ENCODE results near the gene MAML3. TPM values are rescaled to one million over a fixed set of nuclear protein-coding genes. Genes with fewer than 3 reads are reported as not detected.

Gene MAML3
- total RNA-seq, 2 donors from 2014 or later, result 29.2 to 32.2 TPM

- no peak for DNase-seq
- Mint-ChIP-seq H3K27ac (no peak overlapping the region), H3K36me3 (ENCODE audit: low read depth) (no peaks in the 10 kb centered on the region), H3K27me3 (ENCODE audit: insufficient read depth) (no peaks in the 10 kb centered on the region), H3K9me3 (no peaks in the 10 kb centered on the region), H3K4me1 (peaks cover 16% of the 10 kb centered on the region), H3K4me3 (no peak overlapping the region)
- H3K36me3 ChIP-seq (ENCODE audit: control insufficient read depth, insufficient read depth, low read length), result peaks cover 19% of the 10 kb centered on the region
- no peaks in the 10 kb centered on the region for H3K4me1 ChIP-seq (ENCODE audit: control insufficient read depth, insufficient read depth, low read length)
- H3K9me3 ChIP-seq (ENCODE audit: control insufficient read depth, low read length), result no peaks in the 10 kb centered on the region
- no peak overlapping the region for H3K27ac ChIP-seq (ENCODE audit: low read depth, low read length)
- no peak overlapping the region for H3K4me3 ChIP-seq (ENCODE audit: low read length)
- WGBS, 2 experiments (ENCODE audit: insufficient coverage in 1 of 2, insufficient read length in 1 of 2), result 92 to 94% methylated on average over 2 of the region's 2 CpGs
- no peak for TF ChIP-seq CTCF (conservative IDR thresholded peaks at IDR 0.05)
- no peak overlapping the region for H3K9ac ChIP-seq (ENCODE audit: extremely low read depth, low read length, poor library complexity, severe bottlenecking)
- no peaks in the 10 kb centered on the region for H3K27me3 ChIP-seq (ENCODE audit: control insufficient read depth, insufficient read depth, low read length, poor library complexity, severe bottlenecking)
These were observed 40.3 kb downstream of the MAML3 start for GRCh38 chr4:140113653-140114052.

GRCh38 chr4:140112576-140112975 is 41.4 kb downstream of the MAML3 start:
- Histone ChIP-seq H3K27ac (ENCODE audit: low read depth, low read length) (no peak overlapping the region), H3K36me3 (ENCODE audit: control insufficient read depth, insufficient read depth, low read length) (peaks cover 19% of the 10 kb centered on the region), H3K9me3 (ENCODE audit: control insufficient read depth, low read length) (no peaks in the 10 kb centered on the region), H3K4me3 (ENCODE audit: low read length) (no peak overlapping the region), H3K9ac (ENCODE audit: extremely low read depth, low read length, poor library complexity, severe bottlenecking) (no peak overlapping the region), H3K27me3 (ENCODE audit: control insufficient read depth, insufficient read depth, low read length, poor library complexity, severe bottlenecking) (no peaks in the 10 kb centered on the region), H3K4me1 (ENCODE audit: control insufficient read depth, insufficient read depth, low read length) (no peaks in the 10 kb centered on the region)
- no peak for DNase-seq
- no peak for TF ChIP-seq CTCF (conservative IDR thresholded peaks at IDR 0.05)
- H3K36me3 Mint-ChIP-seq (ENCODE audit: low read depth), result no peaks in the 10 kb centered on the region
- H3K9me3 Mint-ChIP-seq, result no peaks in the 10 kb centered on the region
- WGBS, 2 experiments (ENCODE audit: insufficient coverage in 1 of 2, insufficient read length in 1 of 2), result 100% methylated on average over 1 of the region's 2 CpGs; no CpG with 5 or more reads in 1 of the 2 experiments
- H3K27me3 Mint-ChIP-seq (ENCODE audit: insufficient read depth), result no peaks in the 10 kb centered on the region
- no peak overlapping the region for H3K27ac Mint-ChIP-seq
- H3K4me3 Mint-ChIP-seq, result no peak overlapping the region
- peaks cover 26% of the 10 kb centered on the region for H3K4me1 Mint-ChIP-seq

- Mint-ChIP-seq H3K36me3 (ENCODE audit: low read depth) (no peaks in the 10 kb centered on the region), H3K4me1 (peaks cover 29% of the 10 kb centered on the region), H3K4me3 (no peak overlapping the region), H3K27me3 (ENCODE audit: insufficient read depth) (no peaks in the 10 kb centered on the region), H3K27ac (no peak overlapping the region), H3K9me3 (no peaks in the 10 kb centered on the region)
- Histone ChIP-seq H3K4me1 (ENCODE audit: control insufficient read depth, insufficient read depth, low read length) (no peaks in the 10 kb centered on the region), H3K27ac (ENCODE audit: low read depth, low read length) (no peak overlapping the region), H3K4me3 (ENCODE audit: low read length) (no peak overlapping the region), H3K9ac (ENCODE audit: extremely low read depth, low read length, poor library complexity, severe bottlenecking) (no peak overlapping the region), H3K27me3 (ENCODE audit: control insufficient read depth, insufficient read depth, low read length, poor library complexity, severe bottlenecking) (no peaks in the 10 kb centered on the region), H3K36me3 (ENCODE audit: control insufficient read depth, insufficient read depth, low read length) (peaks cover 17% of the 10 kb centered on the region), H3K9me3 (ENCODE audit: control insufficient read depth, low read length) (no peaks in the 10 kb centered on the region)
- no peak for DNase-seq
- no peak for TF ChIP-seq CTCF (conservative IDR thresholded peaks at IDR 0.05)
- 100% methylated on average over 1 of the region's 1 CpG for WGBS, 2 experiments (ENCODE audit: insufficient coverage in 1 of 2, insufficient read length in 1 of 2)
These were observed 42.7 kb downstream of the MAML3 start for GRCh38 chr4:140111256-140111655.
